Breast epithelium (tissue), 3 donors: ENCODE results near the gene LEPROT.

Experiments used
- CTCF ChIP-seq, 3 donors: fragments of 450-650 bp; IDR thresholded peaks; one replicate each; pipeline ENCODE4 v1.5.1; 2016 to 2017; ENCODE audit warnings: antibody characterized with exemption in 3 of 3, mild to moderate bottlenecking in 3 of 3, moderate library complexity in 3 of 3
- POLR2A ChIP-seq: fragments of 450-650 bp; IDR thresholded peaks from one replicate; pipeline ENCODE4 v1.6.1; 2016; ENCODE audit warnings: antibody characterized with exemption, mild to moderate bottlenecking, moderate library complexity
- POLR2AphosphoS5 ChIP-seq, 3 donors: sonication (generic); formaldehyde crosslinking; IDR thresholded peaks; one replicate each; pipeline ENCODE4 v1.6.1; 2017; ENCODE audit warnings: antibody characterized with exemption in 3 of 3

- no peak for TF ChIP-seq POLR2AphosphoS5 (IDR thresholded peaks at IDR 0.05)
- TF ChIP-seq CTCF (IDR thresholded peaks at IDR 0.05) = no peak
- TF ChIP-seq POLR2A = no peak
Observed at GRCh38 chr1:65386439-65386838, 34.0 kb upstream of the LEPROT start.
